HFFc6 (cell line): Measurements from ENCODE around the gene REN. TPM values are rescaled to one million over a fixed set of nuclear protein-coding genes. Genes with fewer than 3 reads are reported as not detected.

Experiments
- DNase-seq: peaks from one replicate; pipeline ENCODE4 v3.0.0-alpha.2; 2018
- H3K27ac Mint-ChIP-seq: 2 replicates; pipeline ENCODE4 v1.8.0; 2020; ENCODE audit warnings: mild to moderate bottlenecking, mixed read lengths
- H3K27me3 Mint-ChIP-seq: 2 replicates; pipeline ENCODE4 v1.8.0; 2021; ENCODE audit warnings: mild to moderate bottlenecking, moderate library complexity, mixed read lengths; ENCODE audit not compliant: insufficient read depth
- H3K36me3 Mint-ChIP-seq: 2 replicates; pipeline ENCODE4 v1.8.0; 2021; ENCODE audit warnings: low read depth, mixed read lengths
- H3K4me1 Mint-ChIP-seq: 2 replicates; pipeline ENCODE4 v1.8.0; 2020; ENCODE audit warnings: low read depth, mixed read lengths
- H3K4me3 Mint-ChIP-seq: 2 replicates; pipeline ENCODE4 v1.8.0; 2020; ENCODE audit warnings: mild to moderate bottlenecking, moderate library complexity, mixed read lengths
- H3K9me3 Mint-ChIP-seq: 2 replicates; pipeline ENCODE4 v1.8.0; 2020; ENCODE audit warnings: mild to moderate bottlenecking, mixed read lengths
- total RNA-seq, 6 experiments: library from RNA; stranded (reverse); fragmentation: NEBNext Ultra II Directional; extraction: Animal tissue kit (Norgen Biotek cat#: 25700); gene quantifications; 2 replicates in 1 of 6; 3 replicates in 5 of 6; pipeline ENCODE4 v1.2.3, GENCODE V29; 2021
- TF ChIP-seq, protein P1 (sequence below): fragments of 200-600 bp; sonication (generic); IDR thresholded peaks from 2 replicates; pipeline ENCODE4 v1.5.0; 2021; ENCODE audit warnings: antibody characterized with exemption, mild to moderate bottlenecking

The REN gene
- total RNA-seq, 6 experiments from 2014 or later: 0.17 to 0.39 (median 0.34) TPM; not detected in 1

DNA sequence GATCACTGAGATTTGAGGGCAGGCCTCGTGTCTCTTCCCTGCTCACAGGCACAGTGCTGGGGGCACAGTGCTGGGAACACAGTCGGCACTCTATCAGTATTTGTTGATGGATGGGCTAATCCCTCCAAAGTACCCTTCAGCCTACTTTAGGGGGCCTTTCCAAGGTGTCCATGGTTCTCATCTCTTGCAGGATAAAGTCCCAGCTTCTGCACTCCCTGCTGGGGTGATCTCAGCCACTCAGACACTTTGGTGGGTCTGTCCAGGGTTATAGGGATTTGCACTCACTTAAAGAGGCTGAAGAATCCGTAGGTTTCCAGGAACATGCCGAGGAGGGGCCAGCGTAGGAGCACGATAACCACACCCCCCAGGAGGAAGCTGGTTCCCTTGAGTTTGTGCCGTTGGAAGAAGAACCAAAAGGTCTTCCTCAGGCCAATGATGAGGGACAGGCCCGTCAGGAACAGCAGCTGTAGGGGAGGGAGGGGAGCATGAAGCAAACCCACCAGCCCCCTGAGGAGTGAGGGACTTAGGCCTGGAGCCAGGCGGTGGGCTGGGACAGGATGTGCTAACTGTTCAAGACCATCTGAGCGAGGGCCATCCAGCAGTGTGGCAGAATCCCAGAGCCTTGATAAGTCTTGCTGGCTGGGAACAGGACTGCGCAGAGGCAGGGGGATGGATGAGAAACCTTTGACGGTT is 35.4 kb upstream of the REN start:
- no peaks in the 10 kb centered on the region for H3K36me3 Mint-ChIP-seq
- TF ChIP-seq, protein P1, sequence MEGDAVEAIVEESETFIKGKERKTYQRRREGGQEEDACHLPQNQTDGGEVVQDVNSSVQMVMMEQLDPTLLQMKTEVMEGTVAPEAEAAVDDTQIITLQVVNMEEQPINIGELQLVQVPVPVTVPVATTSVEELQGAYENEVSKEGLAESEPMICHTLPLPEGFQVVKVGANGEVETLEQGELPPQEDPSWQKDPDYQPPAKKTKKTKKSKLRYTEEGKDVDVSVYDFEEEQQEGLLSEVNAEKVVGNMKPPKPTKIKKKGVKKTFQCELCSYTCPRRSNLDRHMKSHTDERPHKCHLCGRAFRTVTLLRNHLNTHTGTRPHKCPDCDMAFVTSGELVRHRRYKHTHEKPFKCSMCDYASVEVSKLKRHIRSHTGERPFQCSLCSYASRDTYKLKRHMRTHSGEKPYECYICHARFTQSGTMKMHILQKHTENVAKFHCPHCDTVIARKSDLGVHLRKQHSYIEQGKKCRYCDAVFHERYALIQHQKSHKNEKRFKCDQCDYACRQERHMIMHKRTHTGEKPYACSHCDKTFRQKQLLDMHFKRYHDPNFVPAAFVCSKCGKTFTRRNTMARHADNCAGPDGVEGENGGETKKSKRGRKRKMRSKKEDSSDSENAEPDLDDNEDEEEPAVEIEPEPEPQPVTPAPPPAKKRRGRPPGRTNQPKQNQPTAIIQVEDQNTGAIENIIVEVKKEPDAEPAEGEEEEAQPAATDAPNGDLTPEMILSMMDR: no peak
- H3K27me3 Mint-ChIP-seq: no peaks in the 10 kb centered on the region
- no peaks in the 10 kb centered on the region for H3K9me3 Mint-ChIP-seq
- no peak overlapping the region for H3K27ac Mint-ChIP-seq
- no peak for DNase-seq
- peaks cover 50% of the 10 kb centered on the region for H3K4me1 Mint-ChIP-seq
- H3K4me3 Mint-ChIP-seq: no peak overlapping the region

DNA sequence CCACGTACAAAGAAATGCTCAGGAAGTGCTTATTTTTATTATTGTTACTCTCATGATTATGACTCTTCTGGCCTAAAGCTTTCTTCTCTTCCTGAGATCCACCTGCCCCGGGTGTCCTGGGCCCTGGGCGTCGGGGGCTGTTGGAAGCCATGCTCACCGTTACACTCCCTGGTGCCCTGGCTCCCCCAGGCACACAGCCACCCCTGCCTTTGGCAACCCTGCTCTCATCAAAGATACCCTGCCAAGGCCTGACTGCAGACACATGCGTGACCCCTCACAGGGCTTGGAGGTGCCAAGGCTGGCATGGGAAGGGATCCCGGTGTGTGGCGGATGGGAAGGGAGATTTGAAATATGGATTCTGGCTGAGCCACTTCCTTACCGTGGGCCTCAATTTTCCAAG is 33.4 kb upstream of the REN start:
- no peaks in the 10 kb centered on the region for H3K36me3 Mint-ChIP-seq
- peaks cover 54% of the 10 kb centered on the region for H3K4me1 Mint-ChIP-seq
- no peak overlapping the region for H3K4me3 Mint-ChIP-seq
- no peak for DNase-seq
- H3K9me3 Mint-ChIP-seq: no peaks in the 10 kb centered on the region
- H3K27me3 Mint-ChIP-seq: no peaks in the 10 kb centered on the region
- TF ChIP-seq, protein P1: no peak
- peak overlapping the region; percentile 72 for H3K27ac Mint-ChIP-seq

DNA sequence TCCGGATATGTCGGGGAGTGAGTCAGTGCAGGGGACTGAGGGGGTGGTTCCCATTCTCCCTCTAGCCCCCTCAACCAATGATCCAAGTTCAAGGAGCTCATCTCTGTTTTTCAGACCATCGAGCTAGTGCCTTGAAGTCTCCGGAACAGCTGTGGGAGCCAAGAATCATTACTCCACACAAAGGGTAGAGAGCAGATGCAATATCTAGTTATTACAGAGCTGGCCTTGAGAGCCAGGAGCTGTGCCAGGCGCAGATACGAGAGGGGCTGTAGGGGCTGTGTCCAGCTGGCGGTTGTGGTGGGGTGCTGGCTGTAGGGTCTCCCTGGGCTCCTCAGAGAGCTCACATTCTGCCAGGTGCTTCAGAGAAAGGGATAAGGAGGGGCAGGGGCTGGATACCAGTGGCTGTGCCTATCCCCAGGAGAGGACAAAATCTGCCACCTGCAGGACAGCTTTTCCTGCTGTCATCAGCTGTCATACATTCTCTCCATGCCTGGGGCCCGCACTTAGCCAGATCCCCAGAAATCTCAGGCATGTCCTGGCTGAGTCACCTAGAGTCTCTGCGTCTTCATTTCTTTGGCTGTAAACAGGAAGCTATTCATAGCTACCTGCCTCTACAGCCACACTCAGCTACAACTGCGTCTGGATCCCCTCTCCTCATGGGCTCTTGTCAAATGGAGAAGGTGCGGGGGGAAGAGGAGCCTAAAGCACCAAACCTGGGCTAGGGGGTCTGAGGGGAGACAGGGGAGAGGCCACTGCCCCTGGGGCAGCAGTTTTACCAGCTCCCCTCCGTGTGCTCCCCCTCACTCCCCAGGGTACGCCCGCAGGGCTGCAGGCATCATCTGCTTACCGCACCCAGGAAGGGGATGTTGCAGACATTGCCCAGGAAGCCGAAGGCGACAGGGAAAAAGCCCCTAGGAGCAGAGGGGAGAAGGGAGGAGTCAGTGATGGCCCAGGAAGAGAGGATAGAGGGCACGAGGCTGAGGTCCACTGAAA is 32.5 kb upstream of the REN start:
- Mint-ChIP-seq H3K4me3 (0 out of 2 replicates have a peak overlapping the region, but pooled peaks have one; percentile 27), H3K27ac (peak overlapping the region; percentile 72), H3K9me3 (no peaks in the 10 kb centered on the region), H3K27me3 (no peaks in the 10 kb centered on the region), H3K4me1 (peaks cover 57% of the 10 kb centered on the region), H3K36me3 (no peaks in the 10 kb centered on the region)
- TF ChIP-seq, protein P1: peak; percentile 61
- DNase-seq: peak; percentile 92

DNA sequence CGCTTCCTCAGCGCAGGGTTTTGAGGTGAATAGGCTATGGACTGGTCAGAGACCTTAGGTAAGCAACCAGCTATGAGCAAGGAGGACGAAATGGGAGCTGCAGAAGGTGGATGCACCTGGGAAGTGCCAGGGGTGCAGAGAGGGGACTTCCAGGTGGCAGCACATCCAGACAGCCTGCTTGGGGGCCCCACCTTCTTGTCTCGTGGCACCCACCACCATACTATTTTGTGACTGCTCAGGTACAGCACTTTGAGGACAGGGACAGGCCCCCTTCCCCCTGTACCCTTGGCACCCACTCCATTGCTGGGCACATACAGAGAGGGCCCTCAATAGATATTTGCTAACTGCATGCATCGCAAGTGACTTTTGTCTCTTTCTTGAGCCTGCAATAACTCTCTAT is 30.9 kb upstream of the REN start:
- H3K27me3 Mint-ChIP-seq: peaks cover 3% of the 10 kb centered on the region; the same call in 1 of the 2 replicates
- peaks cover 57% of the 10 kb centered on the region for H3K4me1 Mint-ChIP-seq
- TF ChIP-seq, protein P1: no peak
- H3K9me3 Mint-ChIP-seq: no peaks in the 10 kb centered on the region
- no peak overlapping the region for H3K4me3 Mint-ChIP-seq
- H3K36me3 Mint-ChIP-seq: no peaks in the 10 kb centered on the region
- no peak overlapping the region for H3K27ac Mint-ChIP-seq
- DNase-seq: no peak

DNA sequence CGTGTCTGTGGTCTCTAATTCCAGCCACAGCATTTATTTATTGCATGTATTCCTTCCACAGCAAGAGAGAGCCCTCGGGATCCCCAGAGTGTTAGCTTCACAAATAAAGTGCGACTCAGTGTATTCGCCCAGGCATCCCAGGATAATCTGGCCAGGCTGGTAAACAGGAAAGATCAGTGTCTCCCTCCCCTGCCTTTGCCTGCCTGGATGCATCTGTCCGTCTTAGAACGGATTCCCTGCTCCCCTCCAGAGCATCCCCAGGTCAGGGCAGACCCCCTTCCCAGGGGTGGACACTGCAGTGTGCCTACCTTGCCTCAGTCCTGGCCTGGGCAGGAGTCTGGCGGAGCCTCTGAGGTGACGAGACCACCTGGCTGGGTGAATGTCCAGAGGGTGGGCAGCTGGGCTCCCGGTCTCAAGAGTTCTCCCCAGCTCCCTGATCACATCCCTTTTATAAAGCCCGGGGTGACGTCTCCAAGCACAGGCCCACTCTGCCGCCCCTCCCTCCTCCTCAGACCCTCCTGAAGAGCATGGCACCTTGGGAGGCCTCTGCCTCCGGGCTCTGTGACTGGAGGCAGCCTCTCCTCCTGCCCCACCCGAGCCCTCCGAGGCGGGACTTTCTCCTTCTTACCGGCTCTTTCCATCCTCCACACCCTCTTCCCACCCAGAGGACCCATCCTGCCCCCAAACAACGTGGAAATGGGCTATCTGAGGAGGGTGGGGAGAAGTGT is 30.1 kb upstream of the REN start, which contains the start of gene KISS1:
Gene KISS1 (minus strand): TSS at position 424 of the 728 bp plus-strand sequence. CDS start 3,615 bp downstream, outside the sequence.
- H3K36me3 Mint-ChIP-seq: no peaks in the 10 kb centered on the region
- TF ChIP-seq, protein P1: no peak
- no peaks in the 10 kb centered on the region for H3K9me3 Mint-ChIP-seq
- H3K4me3 Mint-ChIP-seq: no peak within 1 kb of the TSS
- DNase-seq: peak; percentile 8
- peaks cover 3% of the 10 kb centered on the region; the same call in 1 of the 2 replicates for H3K27me3 Mint-ChIP-seq
- H3K27ac Mint-ChIP-seq: no peak within 1 kb of the TSS; the same call in 1 of the 2 replicates
- peaks cover 60% of the 10 kb centered on the region for H3K4me1 Mint-ChIP-seq
